Activated T-cell treated with anti-CD3 and anti-CD28 coated beads, Interleukin-2, amount 50 U/mL, for 4 hours (primary cell): ENCODE results near the gene MFAP3L. TPM values are rescaled to one million over a fixed set of nuclear protein-coding genes. Genes with fewer than 3 reads are reported as not detected.
"Not testable (repeated sequence)": the region's sequence is repeated elsewhere in the genome, so short reads cannot be mapped to it uniquely, and the experiment has no call there.

Experiments used
- ATAC-seq, 2 donors: fragments of 200-7000 bp; cut with Tn5 transposase; one replicate each; pipeline ENCODE4 v1.10.0; 2021
- DNase-seq: peaks from one replicate; pipeline ENCODE4 v3.0.0-alpha.2; 2020
- H3K27me3 Mint-ChIP-seq: one replicate; pipeline ENCODE4 v1.8.0; 2021; ENCODE audit warnings: low read depth, mixed read lengths
- H3K36me3 Mint-ChIP-seq: one replicate; pipeline ENCODE4 v1.8.0; 2022; ENCODE audit warnings: mixed read lengths; ENCODE audit not compliant: insufficient read depth
- H3K4me1 Mint-ChIP-seq: one replicate; pipeline ENCODE4 v1.8.0; 2021; ENCODE audit warnings: low read depth, mixed read lengths
- H3K4me3 Mint-ChIP-seq: one replicate; pipeline ENCODE4 v1.8.0; 2021; ENCODE audit warnings: mild to moderate bottlenecking, moderate library complexity, mixed read lengths
- H3K9me3 Mint-ChIP-seq: one replicate; pipeline ENCODE4 v1.8.0; 2021; ENCODE audit warnings: mixed read lengths
- total RNA-seq, 3 donors: library from RNA; stranded (reverse); gene quantifications; one replicate each; pipeline ENCODE4 v1.2.1, GENCODE V29; 2021

Gene MFAP3L
- total RNA-seq, 3 donors from 2014 or later, result 1.1 to 1.4 (median 1.4) TPM

DNA sequence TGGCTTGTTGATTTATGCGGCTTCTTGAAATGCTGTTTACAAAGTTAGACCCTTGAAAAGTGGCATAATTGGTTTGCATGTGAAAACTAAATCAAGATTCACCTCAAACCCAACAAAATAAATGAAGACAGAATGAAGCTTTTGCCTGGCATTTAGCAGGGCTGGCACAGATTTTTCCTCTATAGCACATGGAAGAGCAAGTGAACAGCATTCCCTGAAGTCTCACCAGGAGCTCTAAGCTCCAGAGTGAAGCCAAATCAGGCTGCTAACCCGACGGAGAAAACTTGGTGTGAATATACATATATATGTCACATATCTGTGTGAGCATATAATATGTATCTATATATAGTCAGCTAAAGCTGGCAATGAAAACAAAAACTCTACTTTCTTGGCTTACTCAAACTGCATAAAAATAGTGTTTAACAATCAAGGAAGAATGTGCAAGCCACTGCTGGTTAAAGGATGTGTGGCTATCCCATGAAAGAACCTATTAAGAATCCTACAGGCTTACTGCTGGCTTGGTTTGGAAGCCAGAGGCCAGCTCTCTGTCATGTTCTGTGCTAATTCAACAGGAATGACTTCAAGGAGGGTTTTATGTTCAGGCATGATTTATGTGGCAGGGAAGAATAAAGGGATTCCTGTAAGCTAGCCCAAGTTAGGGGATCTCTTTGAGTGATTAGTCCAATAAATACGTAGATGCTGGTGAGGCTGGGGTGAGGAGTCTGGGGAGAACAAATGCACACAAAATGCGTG lies 69.9 kb downstream of the MFAP3L start:
- Mint-ChIP-seq H3K36me3 (no peaks in the 10 kb centered on the region), H3K4me3 (no peak overlapping the region), H3K4me1 (peaks cover 3% of the 10 kb centered on the region), H3K9me3 (no peaks in the 10 kb centered on the region), H3K27me3 (peaks cover 13% of the 10 kb centered on the region)
- ATAC-seq, result no peak
- DNase-seq, result no peak

DNA sequence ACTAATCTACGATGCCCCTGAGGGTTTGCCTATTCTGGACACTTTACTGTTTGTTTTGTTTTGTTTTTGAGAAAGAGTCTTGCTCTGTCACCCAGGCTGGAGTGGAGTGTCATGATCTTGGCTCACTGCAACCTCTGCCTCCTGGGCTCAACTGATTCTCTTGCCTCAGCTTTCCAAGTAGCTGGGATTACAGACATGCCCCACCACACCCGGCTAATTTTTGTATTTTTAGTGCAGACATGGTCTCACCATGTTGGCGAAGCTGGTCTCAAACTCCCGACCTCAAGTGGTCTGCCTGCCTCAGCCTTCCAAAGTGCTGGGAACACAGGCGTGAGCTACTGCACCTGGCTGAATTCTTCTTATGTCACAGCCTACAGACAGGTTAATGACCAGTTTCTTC lies 70.7 kb downstream of the MFAP3L start:
- Mint-ChIP-seq H3K36me3 (no peaks in the 10 kb centered on the region), H3K9me3 (no peaks in the 10 kb centered on the region), H3K4me3 (no peak overlapping the region), H3K27me3 (peaks cover 13% of the 10 kb centered on the region), H3K4me1 (peaks cover 3% of the 10 kb centered on the region)
- ATAC-seq (no peak), DNase-seq (no peak)

- H3K27me3 Mint-ChIP-seq, result peaks cover 8% of the 10 kb centered on the region
- no peak for DNase-seq
- no peaks in the 10 kb centered on the region for H3K9me3 Mint-ChIP-seq
- H3K4me3 Mint-ChIP-seq, result no peak overlapping the region
- no peaks in the 10 kb centered on the region for H3K36me3 Mint-ChIP-seq
- no peak for ATAC-seq
- H3K4me1 Mint-ChIP-seq, result peaks cover 3% of the 10 kb centered on the region
Observed at GRCh38 chr4:169952236-169953002, 73.8 kb downstream of the MFAP3L start.

GRCh38 chr4:169948271-169948670 lies 77.9 kb downstream of the MFAP3L start:
- ATAC-seq, result no peak
- no peaks in the 10 kb centered on the region for H3K36me3 Mint-ChIP-seq
- no peaks in the 10 kb centered on the region for H3K9me3 Mint-ChIP-seq
- DNase-seq, result no peak
- H3K27me3 Mint-ChIP-seq, result peaks cover 6% of the 10 kb centered on the region
- no peak overlapping the region for H3K4me3 Mint-ChIP-seq
- peaks cover 3% of the 10 kb centered on the region for H3K4me1 Mint-ChIP-seq

- H3K9me3 Mint-ChIP-seq, result no peaks in the 10 kb centered on the region
- H3K36me3 Mint-ChIP-seq, result no peaks in the 10 kb centered on the region
- H3K4me1 Mint-ChIP-seq, result no peaks in the 10 kb centered on the region
- no peaks in the 10 kb centered on the region for H3K27me3 Mint-ChIP-seq
- ATAC-seq, result no peak
- H3K4me3 Mint-ChIP-seq, result no peak overlapping the region
- no peak for DNase-seq
Observed at GRCh38 chr4:169945636-169946035, 80.6 kb downstream of the MFAP3L start.

DNA sequence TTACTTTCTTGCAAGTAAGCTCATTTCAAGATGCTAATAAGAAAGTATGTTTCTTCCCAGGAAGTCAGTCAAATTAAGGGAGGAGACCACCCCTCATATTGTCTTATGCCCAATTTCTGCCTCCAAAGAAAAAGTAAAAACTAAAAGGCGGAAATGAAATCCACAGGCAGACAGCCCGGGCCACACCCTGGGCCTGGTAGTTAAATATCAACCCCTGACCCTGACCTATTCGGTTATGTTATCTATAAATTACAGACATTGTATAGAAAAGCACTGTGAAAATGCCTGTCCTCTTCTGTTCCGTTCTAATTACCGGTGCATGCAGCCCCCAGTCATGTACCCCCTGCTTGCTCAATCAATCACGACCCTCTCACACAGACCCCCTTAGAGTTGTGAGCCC lies 82.6 kb downstream of the MFAP3L start:
- not testable (repeated sequence) for ATAC-seq, H3K27me3 Mint-ChIP-seq, DNase-seq, H3K4me1 Mint-ChIP-seq, H3K9me3 Mint-ChIP-seq, H3K36me3 Mint-ChIP-seq, H3K4me3 Mint-ChIP-seq

- no peaks in the 10 kb centered on the region for H3K36me3 Mint-ChIP-seq
- H3K9me3 Mint-ChIP-seq, result no peaks in the 10 kb centered on the region
- no peaks in the 10 kb centered on the region for H3K4me1 Mint-ChIP-seq
- no peak for DNase-seq
- H3K27me3 Mint-ChIP-seq, result no peaks in the 10 kb centered on the region
- H3K4me3 Mint-ChIP-seq, result no peak overlapping the region
- no peak for ATAC-seq
Observed at GRCh38 chr4:169941141-169941540, 85.1 kb downstream of the MFAP3L start.

DNA sequence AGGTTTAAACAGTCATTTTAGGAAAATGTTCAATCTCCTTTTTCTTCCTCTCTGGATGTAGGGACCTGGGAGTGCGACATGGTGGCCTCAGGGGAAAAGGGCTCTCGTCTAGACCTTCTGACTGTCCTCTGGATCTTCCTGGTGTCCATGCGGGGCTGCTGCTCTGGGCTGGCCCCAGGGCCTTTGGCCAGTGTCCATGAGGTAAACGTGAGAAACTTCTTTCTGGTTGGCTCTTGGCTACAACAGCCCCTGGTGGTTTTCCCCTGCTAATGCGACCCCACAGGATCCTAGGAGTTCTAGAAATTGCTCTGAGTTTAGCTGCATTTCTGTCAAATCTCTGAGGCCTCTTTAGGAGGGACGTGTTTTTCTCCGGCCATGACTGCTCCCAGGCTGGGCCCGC lies 85.7 kb downstream of the MFAP3L start:
- Mint-ChIP-seq H3K4me3 (no peak overlapping the region), H3K36me3 (no peaks in the 10 kb centered on the region), H3K9me3 (no peaks in the 10 kb centered on the region), H3K4me1 (no peaks in the 10 kb centered on the region), H3K27me3 (no peaks in the 10 kb centered on the region)
- ATAC-seq (no peak), DNase-seq (no peak)

Other genes with a start within 250 kb of the MFAP3L start
- gene AADAT, start 63.6 kb upstream of the MFAP3L start, total RNA-seq, result not detected